ENCODE results near the gene SNX14. TPM values are rescaled to one million over a fixed set of nuclear protein-coding genes. Genes with fewer than 3 reads are reported as not detected.
A peak's percentile ranks its signal among the peaks of the same experiment; 100 is the strongest.

The SNX14 gene
- total and polyA plus RNA-seq, 10 of the 15 experiments (the other 5 are each of a cell fraction or from before 2014, with no cell fraction given), result 34.2 to 122 (median 51.0) TPM

- TF ChIP-seq SMC3 (IDR thresholded peaks at IDR 0.05; ENCODE audit: borderline replicate concordance, low read length) (no peak), E2F8 (IDR thresholded peaks at IDR 0.05; ENCODE audit: low read depth, partially characterized antibody) (no peak), SRF (IDR thresholded peaks at IDR 0.05; ENCODE audit: low read depth in 2 of 2, low read length in 2 of 2) (no peak), TAF1 (IDR thresholded peaks at IDR 0.05; ENCODE audit: borderline replicate concordance, low read depth, low read length) (0 out of 2 replicates have a peak, but pooled peaks have one; percentile 21), BCL11A (IDR thresholded peaks at IDR 0.05; ENCODE audit: low read depth, low read length) (no peak)
These were observed 48.5 kb upstream of the SNX14 start (continued) for GRCh38 chr6:85641897-85642773.

GRCh38 chr6:85641522-85641896 lies 47.9 kb upstream of the SNX14 start:
- Histone ChIP-seq H4K20me1 (ENCODE audit: control insufficient read depth, insufficient read depth) (peaks cover 5% of the 10 kb centered on the region; the same call in 1 of the 2 replicates), H3K27me3 (replicated peaks in 1 of 2; ENCODE audit: control insufficient read depth in 2 of 2, insufficient read depth in 2 of 2, low read length in 1 of 2) (no peaks in the 10 kb centered on the region), H2AFZ (ENCODE audit: control insufficient read depth, low read depth, low read length) (no peak overlapping the region), H3K4me2 (ENCODE audit: control insufficient read depth, insufficient read depth) (peak overlapping the region; percentile 66), H3K4me3 (peak overlapping the region; percentile 86), H3K9me3 (replicated peaks; ENCODE audit: control insufficient read depth, insufficient read depth, low read length) (peaks cover 2% of the 10 kb centered on the region; the same call in 2 of the 3 replicates), H3K4me1 (ENCODE audit: control insufficient read depth, insufficient read depth, low read length) (no peaks in the 10 kb centered on the region), H3K36me3 (ENCODE audit: control insufficient read depth in 2 of 2, insufficient read depth in 2 of 2, low read length in 1 of 2) (peaks cover 0 to 23% of the 10 kb centered on the region in 2 experiments), H3K27ac (ENCODE audit: control insufficient read depth, insufficient read depth) (peak overlapping the region; percentile 98), H3K79me2 (ENCODE audit: control insufficient read depth, insufficient read depth, low read length) (peaks cover 64% of the 10 kb centered on the region), H3K9ac (ENCODE audit: control insufficient read depth, insufficient read depth, low read length) (peak overlapping the region; percentile 98)
- TF ChIP-seq WRNIP1 (IDR thresholded peaks at IDR 0.05; ENCODE audit: borderline replicate concordance, low read depth, low read length), result peak; percentile 88; the same call in 1 of the 2 replicates
- no peak for TF ChIP-seq ZNF592 (IDR thresholded peaks at IDR 0.05)
- 0 out of 2 replicates have a peak, but pooled peaks have one; percentile 1 for TF ChIP-seq REST (IDR thresholded peaks at IDR 0.05; ENCODE audit: low read depth, low read length)
- DNase-seq (ENCODE audit: low read depth, low spot score) (no peak), ATAC-seq (no peak), FAIRE-seq (no peak)
- no TSS peak for BruUV-seq (replicated peaks)
- ChIA-PET POLR2A (interaction anchor here (1.4 to 10.8 kb wide), 6 partner anchors 11 to 191 kb away, joined by 3 to 192 read pairs (median 27); partner anchors contain the start of gene SNX14), CTCF (interaction anchor here (2.3 kb wide), 1 partner anchor 10 kb away, joined by 15 read pairs; no protein-coding TSS in a partner anchor), SMC1A (ENCODE audit: uncharacterized antibody, unreplicated experiment) (interaction anchor here (1.5 to 4.6 kb wide), 5 partner anchors 13 to 46 kb away, joined by 5 to 103 read pairs (median 17); no protein-coding TSS in a partner anchor), RAD21 (ENCODE audit: unreplicated experiment) (interaction anchor here (4.3 to 8.3 kb wide), 2 partner anchors 29 to 35 kb away, joined by 35 to 125 read pairs; no protein-coding TSS in a partner anchor)
- in situ Hi-C loops (cut with MboI), result loop anchor here (5.0 to 25.0 kb wide), 2 partner anchors 36 to 1521 kb away; partner anchors contain the start of gene ZNF292
- intact Hi-C loops (cut with micrococcal nuclease; ENCODE audit: unreplicated experiment), result no loop called here
- WGBS (ENCODE audit: insufficient coverage, insufficient replicate concordance, low lambda C conversion rate, missing lambda C conversion rate), result 0% methylated on average over 12 of the region's 14 CpGs
